SHP77 (cell line): ENCODE data around the gene CFAP54.
A peak's percentile ranks its signal among the peaks of the same experiment; 100 is the strongest.

Experiments used
- DNase-seq, 2 experiments: peaks; one replicate each; lab custom pipeline; 2025; lab: John Stamatoyannopoulos, UW

The CFAP54 gene

GRCh38 chr12:96824074-96824837, 334.9 kb downstream of the CFAP54 start:
- no peak for DNase-seq

DNA sequence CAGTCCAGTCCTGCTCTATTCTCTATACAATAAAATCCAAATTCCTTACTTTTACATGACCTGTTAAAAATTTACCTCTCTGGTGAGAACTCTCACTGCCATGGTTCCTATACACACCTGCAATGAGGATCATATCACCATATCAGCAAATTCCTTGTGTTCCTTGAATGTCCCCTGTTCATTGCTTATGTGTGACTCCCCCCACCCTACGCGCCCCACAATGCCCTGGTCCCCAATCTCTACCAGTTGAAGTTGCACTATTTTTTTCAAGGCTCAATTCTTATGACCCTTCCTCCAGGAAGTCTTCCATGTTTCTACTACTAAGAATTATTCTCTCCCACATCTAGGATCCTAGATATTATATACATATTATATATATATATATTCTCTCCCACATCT, 335.5 kb downstream of the CFAP54 start:
- DNase-seq: no peak

- DNase-seq: peak in 1 of 2 experiments; percentile 4
These were observed 338.9 kb downstream of the CFAP54 start for GRCh38 chr12:96828169-96828789.

DNA sequence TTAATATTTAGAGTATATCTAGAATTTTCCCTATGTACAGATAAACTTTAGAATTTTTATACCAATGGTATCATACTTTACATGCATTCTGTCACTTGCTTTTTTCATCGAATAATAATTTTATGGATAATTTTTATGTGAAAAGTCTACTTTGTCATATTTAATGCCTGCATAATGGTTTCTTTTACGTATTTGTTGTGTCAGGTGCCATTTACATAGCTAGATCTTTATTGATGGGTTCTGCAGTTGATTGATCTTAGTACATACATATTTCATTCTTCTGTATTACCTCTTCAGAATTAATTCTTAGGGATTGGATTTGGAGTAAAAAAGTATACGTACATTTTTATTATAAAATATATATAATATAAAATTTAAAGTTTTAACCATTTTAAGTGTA, 340.0 kb downstream of the CFAP54 start:
- DNase-seq: no peak

DNA sequence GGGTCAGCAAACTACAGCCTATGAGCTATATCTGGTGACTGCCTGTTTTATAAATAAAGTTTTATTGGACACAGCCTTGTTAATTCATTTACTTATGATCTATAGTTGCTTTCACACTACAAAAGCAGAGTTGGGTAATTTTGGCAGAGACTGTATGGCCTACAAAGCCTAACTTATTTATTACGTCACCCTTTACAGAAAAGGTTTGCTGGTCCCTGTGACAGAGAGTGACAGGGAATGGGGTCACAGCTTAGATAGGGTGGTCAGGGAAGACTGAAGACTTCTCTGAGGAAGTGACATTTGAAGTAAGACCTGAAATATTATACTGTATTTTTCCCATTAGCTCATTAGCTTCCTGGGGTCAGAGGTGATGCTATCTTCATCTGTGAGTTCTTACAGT, 342.0 kb downstream of the CFAP54 start:
- DNase-seq: no peak

- DNase-seq: no peak
These were observed 356.9 kb downstream of the CFAP54 start for GRCh38 chr12:96846293-96846692.

DNA sequence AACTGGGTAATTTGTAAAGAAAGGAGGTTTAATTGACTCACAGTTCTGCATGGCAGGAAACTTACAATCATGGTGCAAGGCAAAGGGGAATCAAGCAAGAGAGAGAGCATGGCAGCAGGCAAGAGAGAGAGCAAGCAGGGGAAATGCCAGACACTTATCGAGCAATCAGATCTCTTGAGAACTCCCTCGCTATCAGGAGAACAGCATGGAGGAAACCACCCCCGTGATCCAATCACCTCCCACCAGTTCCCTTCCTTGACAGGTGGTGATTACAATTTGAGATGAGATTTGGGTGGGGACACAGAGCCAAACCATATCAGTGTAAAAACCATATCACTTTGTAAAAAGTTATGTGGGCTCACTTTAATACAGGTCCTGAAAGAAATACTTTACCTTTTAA, 361.3 kb downstream of the CFAP54 start:
- DNase-seq: no peak

GRCh38 chr12:96858162-96858561, 368.8 kb downstream of the CFAP54 start:
- DNase-seq: no peak

DNA sequence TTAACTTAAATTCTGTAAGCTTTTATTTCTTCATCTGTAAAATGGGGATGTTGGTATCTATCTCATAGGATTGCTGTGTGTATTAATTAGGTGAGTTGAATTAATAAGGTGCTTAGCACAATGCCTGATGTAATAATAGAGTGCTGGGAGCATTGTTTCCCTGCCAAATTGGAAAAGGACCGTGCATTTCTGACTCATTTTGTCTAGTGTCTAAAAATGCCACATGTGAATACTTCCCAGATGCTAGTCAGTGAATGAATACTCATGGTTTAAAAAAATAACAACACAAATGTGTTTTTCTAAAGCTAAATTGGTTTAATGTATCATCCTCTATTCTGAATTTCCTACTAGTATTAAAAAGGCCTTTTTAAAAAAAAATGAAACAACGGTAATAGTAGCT, 372.3 kb downstream of the CFAP54 start:
- no peak for DNase-seq

DNA sequence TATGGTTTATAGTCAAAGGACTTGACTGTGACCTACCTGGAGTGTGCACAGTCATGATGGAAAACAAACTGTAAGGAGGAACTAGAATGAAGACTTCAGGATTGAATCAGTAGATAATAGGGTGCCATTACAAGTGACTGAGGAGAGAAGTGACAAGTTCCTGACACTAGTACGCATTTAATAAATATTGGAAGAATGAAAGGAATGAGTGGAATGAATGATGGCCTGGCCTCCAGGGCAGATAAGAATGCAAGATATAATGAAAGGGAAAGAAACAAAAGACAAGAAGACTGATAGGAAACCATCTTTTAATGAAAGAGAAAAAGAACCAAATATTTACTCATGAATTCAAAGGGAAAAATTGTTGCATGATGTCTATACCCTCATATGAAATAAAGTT, 372.9 kb downstream of the CFAP54 start:
- DNase-seq: no peak

- no peak for DNase-seq
These were observed 375.0 kb downstream of the CFAP54 start for GRCh38 chr12:96864335-96864734.

GRCh38 chr12:96866801-96867590, 377.6 kb downstream of the CFAP54 start:
- DNase-seq: no peak

- DNase-seq: no peak
These were observed 381.6 kb downstream of the CFAP54 start for GRCh38 chr12:96870946-96871345.

- DNase-seq: no peak
These were observed 383.6 kb downstream of the CFAP54 start for GRCh38 chr12:96872961-96873360.

GRCh38 chr12:96874211-96874610, 384.8 kb downstream of the CFAP54 start:
- DNase-seq: no peak

GRCh38 chr12:96876966-96877365, 387.6 kb downstream of the CFAP54 start:
- DNase-seq: no peak

- DNase-seq: no peak
These were observed 389.3 kb downstream of the CFAP54 start for GRCh38 chr12:96878704-96879103.

GRCh38 chr12:96879301-96879700, 389.9 kb downstream of the CFAP54 start:
- no peak for DNase-seq

DNA sequence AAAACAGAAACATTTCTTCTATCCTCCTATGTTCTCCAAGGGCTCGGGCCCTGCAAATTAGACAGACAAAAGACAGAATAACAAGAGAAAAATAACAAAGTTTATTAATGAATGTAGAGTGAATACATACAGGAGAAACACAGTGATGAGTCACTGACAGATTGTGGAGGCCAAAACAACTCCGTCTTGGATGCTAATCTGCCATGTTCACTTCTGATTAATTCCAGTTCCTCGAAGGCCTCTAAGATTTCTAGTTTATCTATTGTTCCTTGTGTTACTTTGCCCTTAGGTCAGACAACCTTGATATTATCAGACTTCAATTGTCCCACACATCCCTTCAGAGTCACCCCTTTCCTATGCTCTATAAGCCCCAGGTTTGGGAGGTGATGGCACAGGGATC, 390.8 kb downstream of the CFAP54 start:
- no peak for DNase-seq

DNA sequence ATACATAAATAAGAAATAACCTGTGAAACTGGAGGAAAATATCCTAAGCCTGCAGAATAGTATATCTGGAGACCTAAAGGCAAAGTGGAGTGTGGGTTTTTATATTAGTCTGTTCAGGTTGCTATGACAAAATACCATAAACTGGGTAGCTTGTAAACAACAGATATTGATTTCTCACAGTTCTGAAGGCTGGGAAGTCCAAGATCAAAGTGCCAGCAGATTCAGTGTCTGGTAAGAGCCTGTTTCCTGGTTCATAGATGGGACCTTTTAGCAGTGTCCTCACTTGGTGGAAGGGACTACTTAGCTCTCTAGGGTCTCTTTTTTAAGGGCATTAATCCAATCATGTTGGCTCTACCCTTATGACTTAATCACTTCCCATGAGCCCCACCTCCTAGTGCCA, 392.2 kb downstream of the CFAP54 start:
- DNase-seq: no peak

- DNase-seq: no peak
These were observed 393.5 kb downstream of the CFAP54 start for GRCh38 chr12:96882862-96883261.

GRCh38 chr12:96883571-96883970, 394.2 kb downstream of the CFAP54 start:
- no peak for DNase-seq
